HEK293T (cell line): ENCODE data around the gene ENPP1.

ENCODE experiments used
- ARNT ChIP-seq: fragments of 450-650 bp; IDR thresholded peaks from 2 replicates; pipeline ENCODE4 v1.6.1; 2017; ENCODE audit warnings: mild to moderate bottlenecking
- ELF4 ChIP-seq: fragments of 450-650 bp; IDR thresholded peaks from 2 replicates; pipeline ENCODE4 v1.6.1; 2017; ENCODE audit warnings: antibody characterized with exemption
- FOXK2 ChIP-seq: fragments of 450-650 bp; IDR thresholded peaks from 2 replicates; pipeline ENCODE4 v1.6.1; 2016; ENCODE audit warnings: mild to moderate bottlenecking
- HDGF ChIP-seq: fragments of 450-650 bp; IDR thresholded peaks from 2 replicates; pipeline ENCODE4 v1.6.1; 2017; ENCODE audit warnings: antibody characterized with exemption, borderline replicate concordance
- LEF1 ChIP-seq: fragments of 450-650 bp; IDR thresholded peaks from 2 replicates; pipeline ENCODE4 v1.6.1; 2017; ENCODE audit warnings: mild to moderate bottlenecking, borderline replicate concordance
- TARDBP ChIP-seq: fragments of 450-650 bp; IDR thresholded peaks from 2 replicates; pipeline ENCODE4 v1.6.1; 2016
- ZNF384 ChIP-seq: fragments of 450-650 bp; IDR thresholded peaks from 2 replicates; pipeline ENCODE4 v1.6.1; 2016

GRCh38 chr6:131802347-131802746 is 5.5 kb upstream of the ENPP1 start:
- TF ChIP-seq ARNT = no peak
- no peak for TF ChIP-seq ELF4
- no peak for TF ChIP-seq TARDBP
- no peak for TF ChIP-seq HDGF
- no peak for TF ChIP-seq ZNF384
- TF ChIP-seq LEF1 = no peak
- no peak for TF ChIP-seq FOXK2
